Measurements from ENCODE around the gene SLC44A3. TPM values are rescaled to one million over a fixed set of nuclear protein-coding genes. Genes with fewer than 3 reads are reported as not detected.

SLC44A3 gene
- total and polyA plus RNA-seq, 12 donors: 1.2 to 9.4 (median 4.8) TPM

- intact Hi-C loops (cut with DNase I): no loop called here
- Histone ChIP-seq H3K4me1 (peaks cover 0 to 9% (median 0%) of the 10 kb centered on the region in 9 donors), H3K9me3 (no peaks in the 10 kb centered on the region), H3K27me3 (peaks cover 0 to 2% (median 0%) of the 10 kb centered on the region in 7 donors), H3K27ac (no peak overlapping the region), H3K36me3 (no peaks in the 10 kb centered on the region), H3K4me3 (no peak overlapping the region)
- DNase-seq (no peak), ATAC-seq (no peak)
- 95 to 98% methylated on average over 5 of the region's 5 CpGs for WGBS, 2 donors
- TF ChIP-seq CTCF (IDR thresholded peaks at IDR 0.05): no peak
Observed at GRCh38 chr1:94840808-94841207, 20.7 kb downstream of the SLC44A3 start.

- no peak overlapping the region for H3K4me3 ChIP-seq
- intact Hi-C loops (cut with DNase I): no loop called here
- no peak for TF ChIP-seq CTCF (IDR thresholded peaks at IDR 0.05)
- WGBS, 2 donors: 70 to 72% methylated on average over 6 of the region's 6 CpGs
- ATAC-seq (peak in 3 of 8 donors; percentile 48 to 76 (median 57)), DNase-seq (no peak)
- H3K9me3 ChIP-seq: no peaks in the 10 kb centered on the region
- H3K36me3 ChIP-seq: no peaks in the 10 kb centered on the region
- H3K27me3 ChIP-seq: no peaks in the 10 kb centered on the region
- no peak overlapping the region for H3K27ac ChIP-seq
- H3K4me1 ChIP-seq: peaks cover 0 to 19% (median 0%) of the 10 kb centered on the region in 9 donors
Observed at GRCh38 chr1:94843430-94843829, 23.3 kb downstream of the SLC44A3 start.

GRCh38 chr1:94843846-94844245 lies 23.7 kb downstream of the SLC44A3 start:
- TF ChIP-seq CTCF (IDR thresholded peaks at IDR 0.05): no peak
- H3K27me3 ChIP-seq: no peaks in the 10 kb centered on the region
- H3K4me3 ChIP-seq: no peak overlapping the region
- 69 to 82% methylated on average over 4 of the region's 4 CpGs for WGBS, 2 donors
- no peaks in the 10 kb centered on the region for H3K36me3 ChIP-seq
- H3K27ac ChIP-seq: no peak overlapping the region
- ATAC-seq (no peak), DNase-seq (no peak)
- H3K9me3 ChIP-seq: no peaks in the 10 kb centered on the region
- intact Hi-C loops (cut with DNase I): no loop called here
- peaks cover 0 to 19% (median 0%) of the 10 kb centered on the region in 9 donors for H3K4me1 ChIP-seq

GRCh38 chr1:94846308-94846707 lies 26.2 kb downstream of the SLC44A3 start:
- H3K27ac ChIP-seq: no peak overlapping the region
- no peaks in the 10 kb centered on the region for H3K9me3 ChIP-seq
- peaks cover 0 to 25% (median under 1%) of the 10 kb centered on the region in 9 donors for H3K4me1 ChIP-seq
- no peaks in the 10 kb centered on the region for H3K36me3 ChIP-seq
- 63 to 76% methylated on average over 5 of the region's 5 CpGs for WGBS, 2 donors
- ATAC-seq (no peak), DNase-seq (no peak)
- intact Hi-C loops (cut with DNase I): no loop called here
- TF ChIP-seq CTCF (IDR thresholded peaks at IDR 0.05): no peak
- no peaks in the 10 kb centered on the region for H3K27me3 ChIP-seq
- no peak overlapping the region for H3K4me3 ChIP-seq
